ENCODE measurements around the gene PFKFB1. TPM values are rescaled to one million over a fixed set of nuclear protein-coding genes. Genes with fewer than 3 reads are reported as not detected.

Gene PFKFB1
- total and polyA plus RNA-seq, 2 of the 13 experiments (the other 11 are each of a cell fraction or from before 2014, with no cell fraction given): 1.5 to 2.9 TPM

DNA sequence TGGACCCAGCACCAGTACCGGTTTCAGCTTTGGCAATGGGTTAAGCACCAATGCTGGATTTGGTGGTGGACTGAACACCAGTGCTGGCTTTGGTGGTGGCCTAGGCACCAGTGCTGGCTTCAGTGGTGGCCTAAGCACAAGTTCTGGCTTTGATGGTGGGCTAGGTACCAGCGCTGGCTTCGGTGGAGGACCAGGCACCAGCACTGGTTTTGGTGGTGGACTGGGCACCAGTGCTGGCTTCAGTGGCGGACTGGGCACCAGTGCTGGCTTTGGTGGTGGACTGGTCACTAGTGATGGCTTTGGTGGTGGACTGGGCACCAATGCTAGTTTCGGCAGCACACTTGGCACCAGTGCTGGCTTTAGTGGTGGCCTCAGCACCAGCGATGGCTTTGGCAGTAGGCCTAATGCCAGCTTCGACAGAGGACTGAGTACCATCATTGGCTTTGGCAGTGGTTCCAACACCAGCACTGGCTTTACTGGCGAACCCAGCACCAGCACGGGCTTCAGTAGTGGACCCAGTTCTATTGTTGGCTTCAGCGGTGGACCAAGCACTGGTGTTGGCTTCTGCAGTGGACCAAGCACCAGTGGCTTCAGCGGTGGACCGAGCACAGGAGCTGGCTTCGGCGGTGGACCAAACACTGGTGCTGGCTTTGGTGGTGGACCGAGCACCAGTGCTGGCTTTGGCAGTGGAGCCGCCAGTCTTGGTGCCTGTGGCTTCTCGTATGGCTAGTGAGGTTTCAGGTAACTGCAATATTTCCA lies 63.5 kb downstream of the PFKFB1 start:
- intact Hi-C loops (cut with micrococcal nuclease; ENCODE audit: unreplicated experiment) (no loop called here), in situ Hi-C loops (cut with HindIII; ENCODE audit: extremely low pct_ligation_motif_present, low pct_unique_long_range_greater_than_20kb) (no loop called here)
- no peak for TF ChIP-seq ZNF354B (CRISPR knock-in tag; IDR thresholded peaks at IDR 0.05)
- ATAC-seq (no peak), DNase-seq (ENCODE audit: low spot score) (no peak), FAIRE-seq (no peak)
- Histone ChIP-seq H3K4me2 (ENCODE audit: low read depth, low read length) (no peak overlapping the region), H2AFZ (ENCODE audit: low read length) (no peak overlapping the region), H3K4me1 (ENCODE audit: insufficient read depth, low read length) (no peaks in the 10 kb centered on the region), H3K9me3 (ENCODE audit: low read length) (no peaks in the 10 kb centered on the region), H3K36me3 (replicated peaks in 1 of 2; ENCODE audit: control insufficient read depth in 1 of 2, insufficient read depth in 2 of 2, low read length in 2 of 2) (no peaks in the 10 kb centered on the region; a peak in 2 of 5 replicates), H3K79me2 (ENCODE audit: insufficient read depth, low read length) (no peaks in the 10 kb centered on the region), H3K27ac (ENCODE audit: extremely low read length, insufficient read depth, low read length) (no peak overlapping the region), H4K20me1 (ENCODE audit: insufficient read depth, low read length) (no peaks in the 10 kb centered on the region), H3K9ac (ENCODE audit: insufficient read depth, low read depth, low read length) (no peak overlapping the region), H3K4me3 (replicated peaks in 1 of 3; ENCODE audit: insufficient read depth in 1 of 3, low read depth in 2 of 3, low read length in 3 of 3) (no peak overlapping the region), H3K27me3 (ENCODE audit: control insufficient read depth in 1 of 2, insufficient read depth in 2 of 2, low read length in 2 of 2) (no peaks in the 10 kb centered on the region)
- BruUV-seq (replicated peaks): no TSS peak
- WGBS (ENCODE audit: low lambda C conversion rate): 100% methylated on average over 1 of the region's 17 CpGs
- ChIA-PET CTCF (ENCODE audit: low intra/inter-chr PET ratio, low total read pairs) (no interaction called here), POLR2A (no interaction called here)

DNA sequence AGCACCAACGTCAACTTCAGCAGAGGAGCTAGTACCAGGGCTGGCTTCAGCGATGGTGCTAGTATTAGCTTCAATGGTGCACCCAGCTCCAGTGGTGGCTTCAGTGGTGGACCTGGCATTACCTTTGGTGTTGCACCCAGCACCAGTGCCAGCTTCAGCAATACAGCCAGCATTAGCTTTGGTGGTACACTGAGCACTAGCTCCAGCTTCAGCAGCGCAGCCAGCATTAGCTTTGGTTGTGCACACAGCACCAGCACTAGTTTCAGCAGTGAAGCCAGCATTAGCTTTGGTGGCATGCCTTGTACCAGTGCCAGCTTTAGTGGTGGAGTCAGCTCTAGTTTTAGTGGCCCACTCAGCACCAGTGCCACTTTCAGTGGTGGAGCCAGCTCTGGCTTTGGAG lies 65.1 kb downstream of the PFKFB1 start:
- FAIRE-seq: no peak

More for the DNA sequence above, 65.1 kb downstream of the PFKFB1 start:
- no TSS peak for BruUV-seq (replicated peaks)
- no peak overlapping the region for H3K9ac ChIP-seq (ENCODE audit: insufficient read depth, low read depth, low read length)
- H3K27ac ChIP-seq (ENCODE audit: extremely low read length, insufficient read depth, low read length): no peak overlapping the region
- no peak for DNase-seq (ENCODE audit: low spot score)
- ChIA-PET POLR2A (no interaction called here), CTCF (ENCODE audit: low intra/inter-chr PET ratio, low total read pairs) (no interaction called here)
- no peak overlapping the region for H3K4me2 ChIP-seq (ENCODE audit: low read depth, low read length)
- intact Hi-C loops (cut with micrococcal nuclease; ENCODE audit: unreplicated experiment) (no loop called here), in situ Hi-C loops (cut with HindIII; ENCODE audit: extremely low pct_ligation_motif_present, low pct_unique_long_range_greater_than_20kb) (no loop called here)
- H3K4me1 ChIP-seq (ENCODE audit: insufficient read depth, low read length): no peaks in the 10 kb centered on the region
- peaks cover 0 to 3% of the 10 kb centered on the region in 2 experiments; a peak in 2 of 5 replicates for H3K36me3 ChIP-seq (replicated peaks in 1 of 2; ENCODE audit: control insufficient read depth in 1 of 2, insufficient read depth in 2 of 2, low read length in 2 of 2)
- WGBS (ENCODE audit: low lambda C conversion rate): no CpG with 5 or more reads among the region's 3 CpGs
- H4K20me1 ChIP-seq (ENCODE audit: insufficient read depth, low read length): no peaks in the 10 kb centered on the region
- H3K9me3 ChIP-seq (ENCODE audit: low read length): no peaks in the 10 kb centered on the region
- no peaks in the 10 kb centered on the region for H3K27me3 ChIP-seq (ENCODE audit: control insufficient read depth in 1 of 2, insufficient read depth in 2 of 2, low read length in 2 of 2)
- H3K79me2 ChIP-seq (ENCODE audit: insufficient read depth, low read length): no peaks in the 10 kb centered on the region
- no peak overlapping the region for H3K4me3 ChIP-seq (replicated peaks in 1 of 3; ENCODE audit: insufficient read depth in 1 of 3, low read depth in 2 of 3, low read length in 3 of 3)
- ATAC-seq: no peak
- TF ChIP-seq ZNF777 (CRISPR knock-in tag; IDR thresholded peaks at IDR 0.05): no peak
- TF ChIP-seq, protein P1, sequence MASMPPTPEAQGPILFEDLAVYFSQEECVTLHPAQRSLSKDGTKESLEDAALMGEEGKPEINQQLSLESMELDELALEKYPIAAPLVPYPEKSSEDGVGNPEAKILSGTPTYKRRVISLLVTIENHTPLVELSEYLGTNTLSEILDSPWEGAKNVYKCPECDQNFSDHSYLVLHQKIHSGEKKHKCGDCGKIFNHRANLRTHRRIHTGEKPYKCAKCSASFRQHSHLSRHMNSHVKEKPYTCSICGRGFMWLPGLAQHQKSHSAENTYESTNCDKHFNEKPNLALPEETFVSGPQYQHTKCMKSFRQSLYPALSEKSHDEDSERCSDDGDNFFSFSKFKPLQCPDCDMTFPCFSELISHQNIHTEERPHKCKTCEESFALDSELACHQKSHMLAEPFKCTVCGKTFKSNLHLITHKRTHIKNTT (CRISPR knock-in tag; IDR thresholded peaks at IDR 0.05): no peak
- no peak for TF ChIP-seq ZNF33B (CRISPR knock-in tag; IDR thresholded peaks at IDR 0.05)
- no peak for TF ChIP-seq NFE2L2 (IDR thresholded peaks at IDR 0.05; ENCODE audit: low read length)
- no peak for TF ChIP-seq TBX2 (CRISPR knock-in tag; IDR thresholded peaks at IDR 0.05; ENCODE audit: borderline replicate concordance)
- no peak for TF ChIP-seq RARA (CRISPR knock-in tag; IDR thresholded peaks at IDR 0.05)
- no peak for TF ChIP-seq RFX5 (IDR thresholded peaks at IDR 0.05; ENCODE audit: low read depth, low read length)
- no peak for TF ChIP-seq TRIM24 (CRISPR knock-in tag; IDR thresholded peaks at IDR 0.05)
- H2AFZ ChIP-seq (ENCODE audit: low read length): no peak overlapping the region

Data from HepG2 (cell line).